Activated T-cell treated with anti-CD3 and anti-CD28 coated beads, Interleukin-2, amount 50 U/mL, for 24 hours (primary cell): Measurements from ENCODE around the gene CD300A.

Source experiments
- DNase-seq: peaks from one replicate; pipeline ENCODE4 v3.0.0-alpha.2; 2020
- H3K27ac Mint-ChIP-seq: 2 replicates; pipeline ENCODE4 v1.8.0; 2020; ENCODE audit warnings: mild to moderate bottlenecking, mixed read lengths
- H3K27me3 Mint-ChIP-seq: 2 replicates; pipeline ENCODE4 v1.8.0; 2020; ENCODE audit warnings: mixed read lengths
- H3K36me3 Mint-ChIP-seq: 2 replicates; pipeline ENCODE4 v1.8.0; 2020; ENCODE audit warnings: low read depth, mixed read lengths
- H3K4me1 Mint-ChIP-seq: 2 replicates; pipeline ENCODE4 v1.8.0; 2020; ENCODE audit warnings: low read depth, mixed read lengths
- H3K4me3 Mint-ChIP-seq: 2 replicates; pipeline ENCODE4 v1.8.0; 2020; ENCODE audit warnings: mild to moderate bottlenecking, moderate library complexity, mixed read lengths
- H3K9me3 Mint-ChIP-seq: 2 replicates; pipeline ENCODE4 v1.8.0; 2020; ENCODE audit warnings: mixed read lengths

The CD300A gene

GRCh38 chr17:74522381-74523105, 56.1 kb downstream of the CD300A start:
- H3K4me1 Mint-ChIP-seq = peaks cover 16% of the 10 kb centered on the region
- H3K36me3 Mint-ChIP-seq = no peaks in the 10 kb centered on the region
- DNase-seq = no peak
- no peak overlapping the region for H3K4me3 Mint-ChIP-seq
- H3K27ac Mint-ChIP-seq = no peak overlapping the region
- H3K27me3 Mint-ChIP-seq = peaks cover 55% of the 10 kb centered on the region
- peaks cover 18% of the 10 kb centered on the region for H3K9me3 Mint-ChIP-seq

- H3K27ac Mint-ChIP-seq = no peak overlapping the region
- peaks cover 50% of the 10 kb centered on the region for H3K27me3 Mint-ChIP-seq
Measured at GRCh38 chr17:74523308-74523707, 56.9 kb downstream of the CD300A start.

GRCh38 chr17:74524653-74525464, 58.4 kb downstream of the CD300A start:
- Mint-ChIP-seq H3K27me3 (peaks cover 48% of the 10 kb centered on the region), H3K27ac (no peak overlapping the region), H3K9me3 (peaks cover 7% of the 10 kb centered on the region), H3K4me1 (peaks cover 14% of the 10 kb centered on the region), H3K36me3 (no peaks in the 10 kb centered on the region), H3K4me3 (no peak overlapping the region)
- DNase-seq = no peak

More at GRCh38 chr17:74523308-74523707, 56.9 kb downstream of the CD300A start:
- Mint-ChIP-seq H3K9me3 (peaks cover 13% of the 10 kb centered on the region), H3K4me3 (no peak overlapping the region), H3K36me3 (no peaks in the 10 kb centered on the region), H3K4me1 (peaks cover 16% of the 10 kb centered on the region)
- no peak for DNase-seq

- no peak for DNase-seq
- peaks cover 44% of the 10 kb centered on the region for H3K27me3 Mint-ChIP-seq
- peaks cover 9% of the 10 kb centered on the region for H3K4me1 Mint-ChIP-seq
- no peak overlapping the region for H3K27ac Mint-ChIP-seq
- H3K4me3 Mint-ChIP-seq = no peak overlapping the region
- H3K9me3 Mint-ChIP-seq = peaks cover 7% of the 10 kb centered on the region
- no peaks in the 10 kb centered on the region for H3K36me3 Mint-ChIP-seq
Measured at GRCh38 chr17:74525465-74525725, 59.0 kb downstream of the CD300A start.

- peaks cover 46% of the 10 kb centered on the region for H3K27me3 Mint-ChIP-seq
- peaks cover 9% of the 10 kb centered on the region for H3K4me1 Mint-ChIP-seq
- H3K9me3 Mint-ChIP-seq = peaks cover 6% of the 10 kb centered on the region
- H3K4me3 Mint-ChIP-seq = no peak overlapping the region
- H3K36me3 Mint-ChIP-seq = no peaks in the 10 kb centered on the region
- H3K27ac Mint-ChIP-seq = no peak overlapping the region
- no peak for DNase-seq
Measured at GRCh38 chr17:74525781-74526288, 59.4 kb downstream of the CD300A start.

GRCh38 chr17:74526681-74527080, 60.2 kb downstream of the CD300A start:
- peaks cover 4% of the 10 kb centered on the region for H3K9me3 Mint-ChIP-seq
- H3K27ac Mint-ChIP-seq = no peak overlapping the region
- peaks cover 2% of the 10 kb centered on the region for H3K4me1 Mint-ChIP-seq
- DNase-seq = no peak
- no peaks in the 10 kb centered on the region for H3K36me3 Mint-ChIP-seq
- H3K4me3 Mint-ChIP-seq = no peak overlapping the region
- peaks cover 46% of the 10 kb centered on the region for H3K27me3 Mint-ChIP-seq

GRCh38 chr17:74527081-74527480, 60.6 kb downstream of the CD300A start:
- Mint-ChIP-seq H3K4me3 (no peak overlapping the region), H3K36me3 (no peaks in the 10 kb centered on the region), H3K4me1 (no peaks in the 10 kb centered on the region), H3K27me3 (peaks cover 46% of the 10 kb centered on the region), H3K27ac (no peak overlapping the region), H3K9me3 (peaks cover 4% of the 10 kb centered on the region)
- peak; percentile 13 for DNase-seq

GRCh38 chr17:74527756-74528155, 61.3 kb downstream of the CD300A start:
- no peak overlapping the region for H3K27ac Mint-ChIP-seq
- H3K9me3 Mint-ChIP-seq = peaks cover 4% of the 10 kb centered on the region
- H3K36me3 Mint-ChIP-seq = no peaks in the 10 kb centered on the region
- no peak overlapping the region for H3K4me3 Mint-ChIP-seq
- H3K27me3 Mint-ChIP-seq = peaks cover 46% of the 10 kb centered on the region
- peaks cover 2% of the 10 kb centered on the region for H3K4me1 Mint-ChIP-seq
- DNase-seq = peak; percentile 8

GRCh38 chr17:74528491-74529199, 62.2 kb downstream of the CD300A start:
- Mint-ChIP-seq H3K4me3 (no peak overlapping the region), H3K4me1 (peaks cover 4% of the 10 kb centered on the region), H3K9me3 (no peaks in the 10 kb centered on the region), H3K27me3 (peaks cover 46% of the 10 kb centered on the region), H3K36me3 (no peaks in the 10 kb centered on the region), H3K27ac (no peak overlapping the region)
- peak; percentile 12 for DNase-seq

- Mint-ChIP-seq H3K9me3 (no peaks in the 10 kb centered on the region), H3K4me3 (no peak overlapping the region), H3K36me3 (no peaks in the 10 kb centered on the region), H3K27me3 (peaks cover 45% of the 10 kb centered on the region), H3K27ac (no peak overlapping the region), H3K4me1 (peaks cover 4% of the 10 kb centered on the region)
- no peak for DNase-seq
Measured at GRCh38 chr17:74529243-74529642, 62.8 kb downstream of the CD300A start.

GRCh38 chr17:74530831-74531150, 64.4 kb downstream of the CD300A start:
- Mint-ChIP-seq H3K9me3 (no peaks in the 10 kb centered on the region), H3K4me3 (no peak overlapping the region), H3K27me3 (peaks cover 45% of the 10 kb centered on the region), H3K36me3 (no peaks in the 10 kb centered on the region), H3K4me1 (peaks cover 4% of the 10 kb centered on the region), H3K27ac (no peak overlapping the region)
- DNase-seq = no peak

GRCh38 chr17:74531231-74531761, 64.9 kb downstream of the CD300A start, which contains the start of gene CD300LB:
Gene CD300LB (minus strand): TSS chr17:74531475. CDS start chr17:74531350, 125 bp downstream.
- no peak within 1 kb of the TSS for H3K27ac Mint-ChIP-seq
- H3K4me1 Mint-ChIP-seq = peaks cover 4% of the 10 kb centered on the region
- H3K4me3 Mint-ChIP-seq = no peak within 1 kb of the TSS
- H3K9me3 Mint-ChIP-seq = no peaks in the 10 kb centered on the region
- no peaks in the 10 kb centered on the region for H3K36me3 Mint-ChIP-seq
- peak; percentile 8 for DNase-seq
- H3K27me3 Mint-ChIP-seq = peaks cover 45% of the 10 kb centered on the region

GRCh38 chr17:74532115-74532514, 65.7 kb downstream of the CD300A start:
- DNase-seq = peak; percentile 15
- H3K27ac Mint-ChIP-seq = no peak overlapping the region
- H3K36me3 Mint-ChIP-seq = no peaks in the 10 kb centered on the region
- no peaks in the 10 kb centered on the region for H3K9me3 Mint-ChIP-seq
- H3K27me3 Mint-ChIP-seq = peaks cover 41% of the 10 kb centered on the region
- peaks cover 4% of the 10 kb centered on the region for H3K4me1 Mint-ChIP-seq
- H3K4me3 Mint-ChIP-seq = no peak overlapping the region
